ENCODE results near the gene DGKA.

GRCh38 chr12:55972042-55972441 is 41.1 kb downstream of the DGKA start:
- TF ChIP-seq EZH2phosphoT487 (IDR thresholded peaks at IDR 0.05; ENCODE audit: borderline replicate concordance, low read length) (no peak), EZH2 (IDR thresholded peaks at IDR 0.05; ENCODE audit: low read length, unreplicated experiment) (no peak)
- TF ChIP-seq, protein P1, sequence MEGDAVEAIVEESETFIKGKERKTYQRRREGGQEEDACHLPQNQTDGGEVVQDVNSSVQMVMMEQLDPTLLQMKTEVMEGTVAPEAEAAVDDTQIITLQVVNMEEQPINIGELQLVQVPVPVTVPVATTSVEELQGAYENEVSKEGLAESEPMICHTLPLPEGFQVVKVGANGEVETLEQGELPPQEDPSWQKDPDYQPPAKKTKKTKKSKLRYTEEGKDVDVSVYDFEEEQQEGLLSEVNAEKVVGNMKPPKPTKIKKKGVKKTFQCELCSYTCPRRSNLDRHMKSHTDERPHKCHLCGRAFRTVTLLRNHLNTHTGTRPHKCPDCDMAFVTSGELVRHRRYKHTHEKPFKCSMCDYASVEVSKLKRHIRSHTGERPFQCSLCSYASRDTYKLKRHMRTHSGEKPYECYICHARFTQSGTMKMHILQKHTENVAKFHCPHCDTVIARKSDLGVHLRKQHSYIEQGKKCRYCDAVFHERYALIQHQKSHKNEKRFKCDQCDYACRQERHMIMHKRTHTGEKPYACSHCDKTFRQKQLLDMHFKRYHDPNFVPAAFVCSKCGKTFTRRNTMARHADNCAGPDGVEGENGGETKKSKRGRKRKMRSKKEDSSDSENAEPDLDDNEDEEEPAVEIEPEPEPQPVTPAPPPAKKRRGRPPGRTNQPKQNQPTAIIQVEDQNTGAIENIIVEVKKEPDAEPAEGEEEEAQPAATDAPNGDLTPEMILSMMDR (conservative IDR thresholded peaks at IDR 0.05; ENCODE audit: low read depth, low read length) = no peak

Data from PC-3 (cell line).